Kidney capillary endothelial cell (primary cell): ENCODE results near the gene ATP4B.

Experiments used
- DNase-seq: peaks from one replicate; pipeline ENCODE4 v3.0.0-alpha.2; 2018; ENCODE audit warnings: low spot score

Gene ATP4B

GRCh38 chr13:113641426-113641825 is 16.6 kb downstream of the ATP4B start:
- no peak for DNase-seq

- no peak for DNase-seq
Observed at GRCh38 chr13:113639616-113640262, 18.3 kb downstream of the ATP4B start.

- DNase-seq: no peak
Observed at GRCh38 chr13:113638806-113639205, 19.2 kb downstream of the ATP4B start.

GRCh38 chr13:113638173-113638746 is 19.7 kb downstream of the ATP4B start:
- no peak for DNase-seq

- DNase-seq: no peak
Observed at GRCh38 chr13:113637262-113638160, 20.5 kb downstream of the ATP4B start.

GRCh38 chr13:113636266-113636963 is 21.6 kb downstream of the ATP4B start:
- no peak for DNase-seq

GRCh38 chr13:113635709-113636108 is 22.3 kb downstream of the ATP4B start:
- no peak for DNase-seq

GRCh38 chr13:113635048-113635420 is 23.0 kb downstream of the ATP4B start:
- no peak for DNase-seq

GRCh38 chr13:113634279-113635047 is 23.5 kb downstream of the ATP4B start:
- DNase-seq: no peak

GRCh38 chr13:113633485-113633873 is 24.5 kb downstream of the ATP4B start:
- DNase-seq: no peak

- DNase-seq: no peak
Observed at GRCh38 chr13:113632706-113633484, 25.1 kb downstream of the ATP4B start.

GRCh38 chr13:113631341-113632095 is 26.5 kb downstream of the ATP4B start:
- DNase-seq: no peak

GRCh38 chr13:113630804-113631203 is 27.2 kb downstream of the ATP4B start:
- DNase-seq: no peak

GRCh38 chr13:113630296-113630695 is 27.7 kb downstream of the ATP4B start:
- DNase-seq: no peak

GRCh38 chr13:113629866-113630265 is 28.1 kb downstream of the ATP4B start:
- no peak for DNase-seq

- no peak for DNase-seq
Observed at GRCh38 chr13:113628291-113629270, 29.4 kb downstream of the ATP4B start.

- no peak for DNase-seq
Observed at GRCh38 chr13:113627136-113627535, 30.9 kb downstream of the ATP4B start.

- no peak for DNase-seq
Observed at GRCh38 chr13:113625965-113626721, 31.9 kb downstream of the ATP4B start.
